PC-3 (cell line): ENCODE results near the gene IRGQ. TPM values are rescaled to one million over a fixed set of nuclear protein-coding genes. Genes with fewer than 3 reads are reported as not detected.

Experiments
- ATAC-seq: fragments of 200-7000 bp; cut with Tn5 transposase; 2 replicates; pipeline ENCODE4 v1.9.1; 2020; ENCODE audit warnings: mild to moderate bottlenecking, moderate library complexity
- BruUV-seq: library from RNA; stranded (reverse); fragments of 400-500 nt; replicated peaks from 2 replicates; lab custom pipeline; 2021; lab: Mats Ljungman, UMichigan
- CTCF ChIA-PET: fragments of 300-600 bp; sonication (Branson Sonifier 250); formaldehyde crosslinking; loops from one replicate; lab custom pipeline; 2022; ENCODE audit warnings: antibody characterized with exemption; lab: Charles Lee
- POLR2A ChIA-PET: fragments of 300-600 bp; sonication (Branson Sonifier 250); formaldehyde crosslinking; loops from one replicate; lab custom pipeline; 2022; ENCODE audit warnings: antibody characterized with exemption; ENCODE audit not compliant: unreplicated experiment; lab: Charles Lee
- DNase-seq: peaks from one replicate; pipeline ENCODE4 v3.0.0-alpha.2; 2015
- H2AFZ ChIP-seq: fragments of 300-600 bp; sonication (generic); 2 replicates; pipeline ENCODE4 v1.6.0; 2016; ENCODE audit warnings: antibody characterized with exemption, low read length
- H3F3A ChIP-seq: fragments of 300-600 bp; sonication (generic); one replicate; pipeline ENCODE4 v1.6.0; 2017; ENCODE audit warnings: antibody characterized with exemption, low read length, control low read depth, mild to moderate bottlenecking; ENCODE audit not compliant: unreplicated experiment
- H3K27ac ChIP-seq: fragments of 300-600 bp; sonication (generic); 2 replicates; pipeline ENCODE4 v1.5.1; 2016; ENCODE audit warnings: mild to moderate bottlenecking, low read length
- H3K27me3 ChIP-seq: fragments of 300-600 bp; sonication (generic); 2 replicates; pipeline ENCODE4 v1.6.1; 2016; ENCODE audit warnings: low read length, mixed read lengths
- H3K36me3 ChIP-seq: fragments of 300-600 bp; sonication (generic); 2 replicates; pipeline ENCODE4 v1.6.1; 2016; ENCODE audit warnings: low read depth, mixed run types, low read length, mixed read lengths
- H3K4me1 ChIP-seq: fragments of 300-600 bp; sonication (generic); 2 replicates; pipeline ENCODE4 v1.5.1; 2016; ENCODE audit warnings: low read length; ENCODE audit not compliant: insufficient read depth
- H3K4me2 ChIP-seq: fragments of 300-600 bp; sonication (generic); 2 replicates; pipeline ENCODE4 v1.6.0; 2016; ENCODE audit warnings: low read length
- H3K4me3 ChIP-seq: fragments of 300-600 bp; sonication (generic); 2 replicates; pipeline ENCODE4 v1.5.1; 2016; ENCODE audit warnings: mild to moderate bottlenecking, low read length, mixed read lengths
- H3K79me2 ChIP-seq: fragments of 300-600 bp; sonication (generic); 2 replicates; pipeline ENCODE4 v1.6.1; 2017; ENCODE audit warnings: low read length, mixed read lengths
- H3K9ac ChIP-seq: fragments of 300-600 bp; sonication (generic); 2 replicates; pipeline ENCODE4 v1.6.0; 2016; ENCODE audit warnings: mild to moderate bottlenecking, low read length
- H3K9me2 ChIP-seq: fragments of 300-600 bp; sonication (generic); replicated peaks from 2 replicates; pipeline ENCODE4 v1.6.1; 2016; ENCODE audit warnings: mixed run types, low read length, mixed read lengths
- H3K9me3 ChIP-seq: fragments of 300-600 bp; sonication (generic); 2 replicates; pipeline ENCODE4 v1.6.1; 2016; ENCODE audit warnings: low read length, mixed read lengths
- H4K20me1 ChIP-seq: fragments of 300-600 bp; sonication (generic); 2 replicates; pipeline ENCODE4 v1.6.1; 2016; ENCODE audit warnings: low read length, mixed read lengths
- CTCF ChIP-seq: fragments of 300-600 bp; sonication (generic); conservative IDR thresholded peaks from 2 replicates; pipeline ENCODE4 v1.5.1; 2017; ENCODE audit warnings: antibody characterized with exemption, low read depth, mild to moderate bottlenecking, low read length
- EZH2 ChIP-seq: fragments of 300-600 bp; sonication (generic); IDR thresholded peaks from one replicate; pipeline ENCODE4 v1.6.1; 2017; ENCODE audit warnings: antibody characterized with exemption, mild to moderate bottlenecking, low read length; ENCODE audit not compliant: unreplicated experiment
- EZH2phosphoT487 ChIP-seq: fragments of 300-600 bp; sonication (generic); IDR thresholded peaks from 2 replicates; pipeline ENCODE4 v1.6.1; 2018; ENCODE audit warnings: mild to moderate bottlenecking, antibody characterized with exemption, low read length, borderline replicate concordance
- intact Hi-C: fragments of 100-400 bp; cut with micrococcal nuclease; formaldehyde crosslinking; loops from 2 replicates; pipeline ENCODE4 v1.9.0; 2023
- total RNA-seq: library from RNA; depleted of rRNA; stranded (reverse); fragments of >200 nt; gene quantifications from 2 replicates; pipeline ENCODE4 v1.2.3, GENCODE V29; 2014

IRGQ gene
- total RNA-seq, 1 experiment from 2014 or later: 12.5 TPM

GRCh38 chr19:43631491-43631890, 35.6 kb upstream of the IRGQ start:
- Histone ChIP-seq H3K27ac (no peak overlapping the region), H3K4me2 (no peak overlapping the region), H3K4me3 (no peak overlapping the region), H3K79me2 (no peaks in the 10 kb centered on the region), H3K9ac (no peak overlapping the region), H3F3A (no peaks in the 10 kb centered on the region), H3K4me1 (no peaks in the 10 kb centered on the region), H4K20me1 (no peaks in the 10 kb centered on the region), H3K36me3 (no peaks in the 10 kb centered on the region), H3K27me3 (no peaks in the 10 kb centered on the region), H3K9me2 (no peaks in the 10 kb centered on the region), H2AFZ (no peak overlapping the region), H3K9me3 (no peaks in the 10 kb centered on the region)
- DNase-seq (no peak), ATAC-seq (no peak)
- no TSS peak for BruUV-seq
- ChIA-PET CTCF (no interaction called here), POLR2A (no interaction called here)
- intact Hi-C loops: no loop called here
- TF ChIP-seq EZH2phosphoT487 (no peak), CTCF (no peak), EZH2 (no peak)

GRCh38 chr19:43628646-43629326, 32.9 kb upstream of the IRGQ start:
- TF ChIP-seq CTCF: no peak

GRCh38 chr19:43626838-43627237, 30.9 kb upstream of the IRGQ start:
- Histone ChIP-seq H3K4me3 (no peak overlapping the region), H3K9me2 (no peaks in the 10 kb centered on the region), H3K9me3 (no peaks in the 10 kb centered on the region), H3K4me1 (no peaks in the 10 kb centered on the region), H2AFZ (no peak overlapping the region), H3F3A (no peaks in the 10 kb centered on the region), H3K79me2 (no peaks in the 10 kb centered on the region), H3K27ac (no peak overlapping the region), H3K36me3 (no peaks in the 10 kb centered on the region), H3K27me3 (no peaks in the 10 kb centered on the region), H3K4me2 (no peak overlapping the region), H4K20me1 (no peaks in the 10 kb centered on the region), H3K9ac (no peak overlapping the region)
- ATAC-seq (no peak), DNase-seq (no peak)
- POLR2A ChIA-PET: no interaction called here
- TF ChIP-seq CTCF: no peak
- no peak for TF ChIP-seq EZH2phosphoT487
- intact Hi-C loops: no loop called here
- CTCF ChIA-PET: no interaction called here
- no TSS peak for BruUV-seq

More at GRCh38 chr19:43628646-43629326, 32.9 kb upstream of the IRGQ start:
- no peaks in the 10 kb centered on the region for H3K9me2 ChIP-seq
- H3K27ac ChIP-seq: no peak overlapping the region
- H3K79me2 ChIP-seq: no peaks in the 10 kb centered on the region
- no TSS peak for BruUV-seq
- intact Hi-C loops: no loop called here
- H3K9ac ChIP-seq: no peak overlapping the region
- H4K20me1 ChIP-seq: no peaks in the 10 kb centered on the region
- no peaks in the 10 kb centered on the region for H3K9me3 ChIP-seq
- POLR2A ChIA-PET: no interaction called here
- no peak overlapping the region for H2AFZ ChIP-seq
- no peak for ATAC-seq
- H3F3A ChIP-seq: no peaks in the 10 kb centered on the region
- no peak overlapping the region for H3K4me2 ChIP-seq
- H3K27me3 ChIP-seq: no peaks in the 10 kb centered on the region
- no peak overlapping the region for H3K4me3 ChIP-seq
- no peak for DNase-seq
- CTCF ChIA-PET: no interaction called here
- H3K36me3 ChIP-seq: no peaks in the 10 kb centered on the region
- H3K4me1 ChIP-seq: no peaks in the 10 kb centered on the region
